Skeletal muscle satellite cell (primary cell): ENCODE measurements around the gene MALRD1.

Source experiments
- H3K27me3 ChIP-seq: 2 replicates; pipeline ENCODE4 v1.7.0; 2013; ENCODE audit warnings: low read length; ENCODE audit not compliant: control insufficient read depth, insufficient read depth
- H3K36me3 ChIP-seq: 2 replicates; pipeline ENCODE4 v1.7.0; 2013; ENCODE audit warnings: mild to moderate bottlenecking, control low read depth, low read length; ENCODE audit not compliant: insufficient read depth
- H3K4me1 ChIP-seq: 2 replicates; pipeline ENCODE4 v1.7.0; 2013; ENCODE audit warnings: low read length; ENCODE audit not compliant: control insufficient read depth, insufficient read depth
- H3K4me2 ChIP-seq: 2 replicates; pipeline ENCODE4 v1.7.0; 2013; ENCODE audit warnings: mild to moderate bottlenecking, low read length
- H3K4me3 ChIP-seq: 2 replicates; pipeline ENCODE4 v1.7.0; 2013; ENCODE audit warnings: low read length
- H3K9ac ChIP-seq: 2 replicates; pipeline ENCODE4 v1.7.0; 2013; ENCODE audit warnings: mild to moderate bottlenecking, low read depth, low read length, moderate library complexity
- H3K9me3 ChIP-seq: replicated peaks from 2 replicates; pipeline ENCODE4 v1.7.0; 2013; ENCODE audit warnings: mild to moderate bottlenecking, control low read depth, low read length

The MALRD1 gene

GRCh38 chr10:19702215-19702614, 653.6 kb downstream of the MALRD1 start:
- Histone ChIP-seq H3K9ac (no peak overlapping the region), H3K4me2 (no peak overlapping the region), H3K4me3 (no peak overlapping the region), H3K27me3 (no peaks in the 10 kb centered on the region), H3K4me1 (peaks cover 11% of the 10 kb centered on the region), H3K36me3 (no peaks in the 10 kb centered on the region), H3K9me3 (no peaks in the 10 kb centered on the region)

- peaks cover 11% of the 10 kb centered on the region for H3K4me1 ChIP-seq
- H3K36me3 ChIP-seq: no peaks in the 10 kb centered on the region
- H3K4me3 ChIP-seq: no peak overlapping the region
- H3K9ac ChIP-seq: no peak overlapping the region
- no peak overlapping the region for H3K4me2 ChIP-seq
- H3K9me3 ChIP-seq: no peaks in the 10 kb centered on the region
- H3K27me3 ChIP-seq: no peaks in the 10 kb centered on the region
Measured at GRCh38 chr10:19704544-19704943, 655.9 kb downstream of the MALRD1 start.

GRCh38 chr10:19705250-19705649, 656.6 kb downstream of the MALRD1 start:
- peaks cover 11% of the 10 kb centered on the region for H3K4me1 ChIP-seq
- H3K9ac ChIP-seq: no peak overlapping the region

GRCh38 chr10:19706904-19707303, 658.3 kb downstream of the MALRD1 start:
- H3K27me3 ChIP-seq: no peaks in the 10 kb centered on the region
- H3K4me1 ChIP-seq: peaks cover 9% of the 10 kb centered on the region
- H3K4me2 ChIP-seq: no peak overlapping the region
- no peak overlapping the region for H3K9ac ChIP-seq
- no peaks in the 10 kb centered on the region for H3K9me3 ChIP-seq
- H3K36me3 ChIP-seq: no peaks in the 10 kb centered on the region
- no peak overlapping the region for H3K4me3 ChIP-seq

More at GRCh38 chr10:19705250-19705649, 656.6 kb downstream of the MALRD1 start:
- no peak overlapping the region for H3K4me3 ChIP-seq
- no peak overlapping the region for H3K4me2 ChIP-seq
- H3K27me3 ChIP-seq: no peaks in the 10 kb centered on the region
- no peaks in the 10 kb centered on the region for H3K9me3 ChIP-seq
- no peaks in the 10 kb centered on the region for H3K36me3 ChIP-seq

- Histone ChIP-seq H3K27me3 (no peaks in the 10 kb centered on the region), H3K9ac (no peak overlapping the region)
Measured at GRCh38 chr10:19707376-19707775, 658.8 kb downstream of the MALRD1 start.

GRCh38 chr10:19708031-19708430, 659.4 kb downstream of the MALRD1 start:
- no peaks in the 10 kb centered on the region for H3K27me3 ChIP-seq
- H3K4me3 ChIP-seq: no peak overlapping the region
- no peaks in the 10 kb centered on the region for H3K36me3 ChIP-seq
- no peaks in the 10 kb centered on the region for H3K4me1 ChIP-seq
- no peak overlapping the region for H3K9ac ChIP-seq
- no peak overlapping the region for H3K4me2 ChIP-seq
- no peaks in the 10 kb centered on the region for H3K9me3 ChIP-seq

More at GRCh38 chr10:19707376-19707775, 658.8 kb downstream of the MALRD1 start:
- Histone ChIP-seq H3K4me2 (no peak overlapping the region), H3K9me3 (no peaks in the 10 kb centered on the region), H3K4me1 (peaks cover 6% of the 10 kb centered on the region), H3K4me3 (no peak overlapping the region), H3K36me3 (no peaks in the 10 kb centered on the region)

GRCh38 chr10:19710600-19710999, 662.0 kb downstream of the MALRD1 start:
- Histone ChIP-seq H3K4me3 (no peak overlapping the region), H3K36me3 (no peaks in the 10 kb centered on the region), H3K4me1 (peaks cover 5% of the 10 kb centered on the region), H3K9ac (no peak overlapping the region), H3K4me2 (no peak overlapping the region), H3K27me3 (no peaks in the 10 kb centered on the region), H3K9me3 (no peaks in the 10 kb centered on the region)

GRCh38 chr10:19713159-19713558, 664.6 kb downstream of the MALRD1 start:
- Histone ChIP-seq H3K4me2 (no peak overlapping the region), H3K4me3 (no peak overlapping the region), H3K9ac (no peak overlapping the region), H3K27me3 (no peaks in the 10 kb centered on the region), H3K36me3 (no peaks in the 10 kb centered on the region), H3K9me3 (no peaks in the 10 kb centered on the region), H3K4me1 (peaks cover 5% of the 10 kb centered on the region)

- no peaks in the 10 kb centered on the region for H3K9me3 ChIP-seq
- no peaks in the 10 kb centered on the region for H3K27me3 ChIP-seq
- no peaks in the 10 kb centered on the region for H3K36me3 ChIP-seq
- H3K9ac ChIP-seq: no peak overlapping the region
- peaks cover 5% of the 10 kb centered on the region for H3K4me1 ChIP-seq
- H3K4me2 ChIP-seq: peak overlapping the region; percentile 38
- H3K4me3 ChIP-seq: no peak overlapping the region
Measured at GRCh38 chr10:19713800-19714525, 665.4 kb downstream of the MALRD1 start.

- H3K9ac ChIP-seq: peak overlapping the region; percentile 37
- H3K4me3 ChIP-seq: peak overlapping the region; percentile 11
- H3K4me2 ChIP-seq: peak overlapping the region; percentile 72
- no peaks in the 10 kb centered on the region for H3K36me3 ChIP-seq
- no peaks in the 10 kb centered on the region for H3K9me3 ChIP-seq
- no peaks in the 10 kb centered on the region for H3K27me3 ChIP-seq
- H3K4me1 ChIP-seq: peaks cover 29% of the 10 kb centered on the region
Measured at GRCh38 chr10:19719284-19719683, 670.7 kb downstream of the MALRD1 start.

GRCh38 chr10:19724287-19724686, 675.7 kb downstream of the MALRD1 start:
- Histone ChIP-seq H3K9ac (no peak overlapping the region), H3K4me1 (peaks cover 25% of the 10 kb centered on the region), H3K4me3 (no peak overlapping the region), H3K4me2 (no peak overlapping the region), H3K36me3 (no peaks in the 10 kb centered on the region), H3K27me3 (no peaks in the 10 kb centered on the region), H3K9me3 (no peaks in the 10 kb centered on the region)

GRCh38 chr10:19728376-19728775, 679.8 kb downstream of the MALRD1 start:
- H3K27me3 ChIP-seq: no peaks in the 10 kb centered on the region
- no peak overlapping the region for H3K4me2 ChIP-seq
- H3K36me3 ChIP-seq: no peaks in the 10 kb centered on the region
- H3K9me3 ChIP-seq: no peaks in the 10 kb centered on the region
- peaks cover 16% of the 10 kb centered on the region for H3K4me1 ChIP-seq
- no peak overlapping the region for H3K9ac ChIP-seq
- H3K4me3 ChIP-seq: no peak overlapping the region
